K562 (cell line): ENCODE measurements around the gene NAGLU. TPM values are rescaled to one million over a fixed set of nuclear protein-coding genes. Genes with fewer than 3 reads are reported as not detected.

Experiments
- ATAC-seq: fragments of 200-7000 bp; cut with Tn5 transposase; 3 replicates; pipeline ENCODE4 v1.9.1; 2020; ENCODE audit warnings: moderate library complexity
- BruUV-seq: library from RNA; stranded (reverse); fragments of 400-500 nt; replicated peaks from 2 replicates; lab custom pipeline; 2021; lab: Mats Ljungman, UMichigan
- CTCF ChIA-PET: fragments of 300-600 bp; formaldehyde crosslinking; extraction: SDS; loops from one replicate; lab custom pipeline; 2021; ENCODE audit warnings: low intra/inter-chr PET ratio; lab: Yijun Ruan, JAX
- POLR2A ChIA-PET: fragments of 300-600, 350-650 bp; sonication (Branson Sonifier 250); formaldehyde crosslinking; extraction: SDS; loops from one replicate; lab custom pipeline; 2021; ENCODE audit warnings: antibody characterized with exemption, inconsistent platforms; lab: Yijun Ruan, JAX
- DNase-seq, 4 experiments: peaks; one replicate each; pipeline versions ENCODE4 v3.0.0 to v3.0.0-alpha.2; 2011 to 2018; ENCODE audit warnings: low spot score in 3 of 4, mixed read lengths in 3 of 4; ENCODE audit errors: extremely low read depth in 1 of 4
- FAIRE-seq: peaks from 2 replicates; lab custom pipeline; 2011; peaks lifted over from hg19 to GRCh38; lab: Jason Lieb, UNC
- H2AFZ ChIP-seq: 2 replicates; pipeline ENCODE4 v1.6.0; 2011; ENCODE audit warnings: low read depth, low read length, control low read depth, inconsistent platforms
- H3K27ac ChIP-seq: fragments of 200-600 bp; 3 replicates; pipeline ENCODE4 v1.8.0; 2011; ENCODE audit warnings: low read depth, mild to moderate bottlenecking, control low read depth, inconsistent platforms, low read length, moderate library complexity, mixed read lengths; ENCODE audit errors: extremely low read depth
- H3K27me3 ChIP-seq, 2 experiments: fragments of 300-600 bp in 1 of 2; 2 replicates in 1 of 2; 3 replicates in 1 of 2; pipeline versions ENCODE4 v1.6.0 to v1.8.0; 2011; ENCODE audit warnings: inconsistent platforms in 2 of 2, low read length in 2 of 2, mild to moderate bottlenecking in 1 of 2, mixed read lengths in 1 of 2, moderate library complexity in 1 of 2; ENCODE audit not compliant: control insufficient read depth in 2 of 2, insufficient read depth in 2 of 2
- H3K36me3 ChIP-seq: fragments of 300-600 bp; 3 replicates; pipeline ENCODE4 v1.8.0; 2011; ENCODE audit warnings: mild to moderate bottlenecking, low read length, inconsistent platforms; ENCODE audit not compliant: control insufficient read depth, insufficient read depth
- H3K4me1 ChIP-seq, 2 experiments: fragments of 200-600 bp in 1 of 2; replicated peaks in 1 of 2; 2 replicates in 1 of 2; 3 replicates in 1 of 2; pipeline versions ENCODE4 v1.5.1 to v1.8.0; 2011; ENCODE audit warnings: inconsistent platforms in 2 of 2, low read length in 2 of 2, mild to moderate bottlenecking in 1 of 2, mixed read lengths in 1 of 2, moderate library complexity in 1 of 2; ENCODE audit not compliant: control insufficient read depth in 2 of 2, insufficient read depth in 2 of 2
- H3K4me2 ChIP-seq: 2 replicates; pipeline ENCODE4 v1.6.1; 2011; ENCODE audit warnings: low read length, control low read depth, inconsistent platforms, mixed read lengths; ENCODE audit not compliant: insufficient read depth
- H3K4me3 ChIP-seq: fragments of 200-600 bp; sonication (generic), shearing (Covaris generic); 2 replicates; pipeline ENCODE4 v1.5.1; 2016; ENCODE audit warnings: control low read depth, inconsistent platforms
- H3K79me2 ChIP-seq: fragments of 200-600 bp; 3 replicates; pipeline ENCODE4 v1.8.0; 2011; ENCODE audit warnings: low read length, inconsistent platforms; ENCODE audit not compliant: control insufficient read depth, insufficient read depth
- H3K9ac ChIP-seq, 2 experiments: 2 replicates each; pipeline versions ENCODE4 v1.6.0 to v1.6.1; 2011; ENCODE audit warnings: low read depth in 2 of 2, low read length in 2 of 2, control low read depth in 1 of 2, inconsistent platforms in 1 of 2, mild to moderate bottlenecking in 1 of 2, mixed read lengths in 1 of 2; ENCODE audit not compliant: insufficient read depth in 1 of 2
- H3K9me1 ChIP-seq: one replicate; pipeline ENCODE4 v1.6.0; 2011; ENCODE audit warnings: inconsistent platforms, mild to moderate bottlenecking, low read length, moderate library complexity; ENCODE audit not compliant: control insufficient read depth, insufficient read depth
- H3K9me3 ChIP-seq: replicated peaks from 2 replicates; pipeline ENCODE4 v1.5.1; 2011; ENCODE audit warnings: low read depth, low read length, inconsistent platforms; ENCODE audit not compliant: control insufficient read depth, insufficient read depth
- H4K20me1 ChIP-seq: replicated peaks from 2 replicates; pipeline ENCODE4 v1.6.1; 2011; ENCODE audit warnings: low read length, inconsistent platforms, mixed read lengths; ENCODE audit not compliant: control insufficient read depth, insufficient read depth
- ATF1 ChIP-seq, 2 experiments: fragments of 450-650 bp in 1 of 2; IDR thresholded peaks; 2 replicates each; pipeline ENCODE4 v1.6.1; 2016; ENCODE audit warnings: missing compliant biosample characterization in 1 of 2, missing genetic modification characterization in 1 of 2
- ATF3 ChIP-seq, 2 experiments: fragments of 450-650 bp in 1 of 2; sonication (generic) in 1 of 2; formaldehyde crosslinking in 1 of 2; IDR thresholded peaks in 1 of 2; conservative IDR thresholded peaks in 1 of 2; 2 replicates each; pipeline versions ENCODE4 v1.6.1 to v1.8.1; 2016 to 2023; ENCODE audit warnings: mild to moderate bottlenecking in 2 of 2, moderate library complexity in 2 of 2, inconsistent platforms in 1 of 2, missing genetic modification reagents in 1 of 2
- CBFA2T3 ChIP-seq: fragments of 450-650 bp; IDR thresholded peaks from 2 replicates; pipeline ENCODE4 v1.6.1; 2017
- CREB1 ChIP-seq, 2 experiments: sonication (generic) in 1 of 2; formaldehyde crosslinking in 1 of 2; IDR thresholded peaks; 2 replicates each; pipeline versions ENCODE4 v1.6.1 to v1.8.0; 2012 to 2022; ENCODE audit warnings: inconsistent platforms in 1 of 2, mild to moderate bottlenecking in 1 of 2, missing genetic modification reagents in 1 of 2, moderate library complexity in 1 of 2
- HDAC2 ChIP-seq: fragments of 450-650 bp; IDR thresholded peaks from 2 replicates; pipeline ENCODE4 v1.6.1; 2016; ENCODE audit warnings: mild to moderate bottlenecking
- MXI1 ChIP-seq: IDR thresholded peaks from 2 replicates; pipeline ENCODE4 v1.6.1; 2011; ENCODE audit warnings: low read depth, mild to moderate bottlenecking, improper control_type of control experiment, low read length
- POLR2G ChIP-seq: fragments of 200-400 bp; formaldehyde crosslinking; IDR thresholded peaks from 2 replicates; pipeline ENCODE4 v1.6.1; 2017; ENCODE audit warnings: low read depth, mild to moderate bottlenecking, antibody characterized with exemption, low read length, moderate library complexity
- PRMT5 ChIP-seq: sonication (generic); formaldehyde crosslinking; IDR thresholded peaks from 2 replicates; pipeline ENCODE4 v1.5.0; 2020; ENCODE audit warnings: missing genetic modification reagents
- SMARCC2 ChIP-seq: fragments of 450-650 bp; IDR thresholded peaks from 2 replicates; pipeline ENCODE4 v1.6.1; 2017; ENCODE audit warnings: antibody characterized with exemption, moderate library complexity, mild to moderate bottlenecking, low read depth
- TAF9B ChIP-seq: fragments of 450-650 bp; IDR thresholded peaks from 2 replicates; pipeline ENCODE4 v1.6.1; 2018; ENCODE audit warnings: mild to moderate bottlenecking; ENCODE audit not compliant: partially characterized antibody
- ZNF3 ChIP-seq: fragments of 250-450 bp; sonication (Bioruptor Pico); IDR thresholded peaks from 2 replicates; pipeline ENCODE4 v1.5.0; 2021; ENCODE audit warnings: mild to moderate bottlenecking, moderate library complexity
- ZNF324 ChIP-seq: fragments of 250-450 bp; sonication (Bioruptor Pico); IDR thresholded peaks from 2 replicates; pipeline ENCODE4 v1.4.0; 2020; ENCODE audit warnings: mild to moderate bottlenecking
- ZNF41 ChIP-seq: fragments of 250-450 bp; sonication (Bioruptor Pico); conservative IDR thresholded peaks from 2 replicates; pipeline ENCODE4 v1.4.0; 2020; ENCODE audit warnings: mild to moderate bottlenecking
- ZNF511 ChIP-seq: sonication (generic); formaldehyde crosslinking; IDR thresholded peaks from 2 replicates; pipeline ENCODE4 v1.8.0; 2022; ENCODE audit warnings: mild to moderate bottlenecking, missing genetic modification reagents
- WGBS: fragments of 100-300 bp; shearing (Covaris generic); methylation state at CpG from one replicate; pipeline ENCODE4 v1.1.6; 2016; ENCODE audit warnings: low coverage, mixed read lengths; ENCODE audit not compliant: insufficient coverage; ENCODE audit errors: missing lambda C conversion rate; 5-methylcytosine and 5-hydroxymethylcytosine counted together
- in situ Hi-C: fragments of 300-500 bp; cut with MboI; formaldehyde crosslinking; loops from 4 replicates; pipeline ENCODE4 v1.15.0; 2018; ENCODE audit warnings: inconsistent platforms, mixed read lengths
- intact Hi-C: fragments of 100-400 bp; cut with micrococcal nuclease; formaldehyde crosslinking; loops from 2 replicates; pipeline ENCODE4 v1.14.2; 2022
- polyA plus RNA-seq, 8 experiments: library from polyadenylated mRNA; depleted of rRNA in 4 of 8; stranded (reverse) in 5 of 8; unstranded in 3 of 8; fragments of >200 nt; fragmentation: Nextera tagmentation in 2 of 8; fragmentation: Illumina TruSeq in 1 of 8; extraction: Ambion mirVana in 2 of 8; extraction: Trizol in 1 of 8; gene quantifications; 2 replicates each; pipeline versions ENCODE4 v1.2.1 to v1.2.3, GENCODE V29; 2011 to 2014; ENCODE audit warnings: inconsistent platforms in 1 of 8, missing spikeins in 1 of 8
- total RNA-seq, 7 experiments: library from RNA; depleted of rRNA in 6 of 7; stranded (reverse); fragments of >200 nt in 6 of 7; fragmentation: Illumina TruSeq in 2 of 7; extraction: Trizol in 2 of 7; gene quantifications; 2 replicates each; pipeline versions ENCODE4 v1.2.1 to v1.2.3, GENCODE V29; 2011 to 2021; ENCODE audit warnings: low replicate concordance in 1 of 7

NAGLU gene
- total and polyA plus RNA-seq, 9 of the 15 experiments (the other 6 are each of a cell fraction or from before 2014, with no cell fraction given): 0.04 to 21.5 (median 8.5) TPM

- FAIRE-seq: no peak
- Histone ChIP-seq H3K4me1 (peaks cover 21 to 60% of the 10 kb centered on the region in 2 experiments), H3K79me2 (peaks cover 41% of the 10 kb centered on the region), H3K9me3 (no peaks in the 10 kb centered on the region), H2AFZ (no peak overlapping the region), H3K27ac (peak overlapping the region; percentile 88), H3K4me3 (peak overlapping the region; percentile 74), H3K9me1 (no peaks in the 10 kb centered on the region), H3K27me3 (no peaks in the 10 kb centered on the region), H3K9ac (peak overlapping the region; percentile 93 to 99), H4K20me1 (no peaks in the 10 kb centered on the region), H3K36me3 (peaks cover 38% of the 10 kb centered on the region), H3K4me2 (peak overlapping the region; percentile 92)
- peak; percentile 53 to 67 (median 63) for DNase-seq
- peak; percentile 25 for ATAC-seq
- POLR2A ChIA-PET: interaction anchor here (0.6 to 8.3 kb wide), 5 partner anchors 11 to 116 kb away, joined by 3 to 58 read pairs (median 4); partner anchors contain the start of gene PSMC3IP
- intact Hi-C loops: no loop called here
- CTCF ChIA-PET: no interaction called here
- in situ Hi-C loops: no loop called here
- BruUV-seq: TSS peak; percentile 65
- WGBS: under 1% methylated on average over 45 of the region's 48 CpGs
- no peak for TF ChIP-seq ATF1 (CRISPR knock-in tag; IDR thresholded peaks at IDR 0.05)
- 0 out of 2 replicates have a peak, but pooled peaks have one; percentile 0 for TF ChIP-seq ATF1 (tag; IDR thresholded peaks at IDR 0.05)
- TF ChIP-seq CREB1 (IDR thresholded peaks at IDR 0.05): no peak
- TF ChIP-seq CREB1 (CRISPR knock-in tag; IDR thresholded peaks at IDR 0.05): 0 out of 2 replicates have a peak, but pooled peaks have one; percentile 38
- TF ChIP-seq ZNF324 (CRISPR knock-in tag): no peak
- peak; percentile 29 for TF ChIP-seq TAF9B
- 0 out of 2 replicates have a peak, but pooled peaks have one; percentile 25 for TF ChIP-seq ZNF511 (CRISPR knock-in tag)
- TF ChIP-seq ZNF41 (CRISPR knock-in tag): no peak
- TF ChIP-seq HDAC2: 0 out of 2 replicates have a peak, but pooled peaks have one; percentile 10
- 0 out of 2 replicates have a peak, but pooled peaks have one; percentile 31 for TF ChIP-seq PRMT5 (CRISPR knock-in tag)
- TF ChIP-seq ATF3 (IDR thresholded peaks at IDR 0.05): peak; percentile 37; the same call in 1 of the 2 replicates
- TF ChIP-seq ATF3 (CRISPR knock-in tag; conservative IDR thresholded peaks at IDR 0.05): 0 out of 2 replicates have a peak, but pooled peaks have one; percentile 39
- TF ChIP-seq SMARCC2: no peak
- TF ChIP-seq MXI1: no peak
- TF ChIP-seq POLR2G: peak; percentile 64; the same call in 1 of the 2 replicates
- 0 out of 2 replicates have a peak, but pooled peaks have one; percentile 14 for TF ChIP-seq CBFA2T3
- TF ChIP-seq ZNF3 (CRISPR knock-in tag): no peak
These were observed 26.5 kb downstream of the NAGLU start for GRCh38 chr17:42562388-42563142.
